ENCODE measurements around the gene ZG16.
A peak's percentile ranks its signal among the peaks of the same experiment; 100 is the strongest.

The ZG16 gene

DNA sequence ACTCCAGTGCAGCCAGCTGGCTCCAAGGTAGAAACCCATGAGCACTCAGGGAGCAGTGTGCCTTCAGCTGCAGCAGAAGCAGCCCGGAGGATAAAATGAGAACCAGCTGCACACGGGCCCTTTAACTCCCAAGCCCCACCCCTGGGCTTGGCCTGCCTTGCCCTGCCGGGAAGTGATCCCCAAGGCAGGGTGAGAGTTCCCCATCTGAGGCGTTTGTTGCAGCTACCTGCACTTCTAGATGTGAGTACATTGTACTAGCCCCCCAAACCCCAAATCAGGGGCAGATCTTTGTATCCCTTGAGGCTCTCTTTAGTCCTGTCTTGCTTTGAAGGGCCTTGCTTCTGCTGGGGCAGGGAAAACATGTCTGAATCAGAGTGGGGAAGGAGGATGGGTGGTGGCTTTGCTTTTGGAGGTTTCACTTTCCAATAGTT is 42.2 kb downstream of the ZG16 start, which contains the start of gene MVP:
Gene MVP (plus strand): TSS at position 192 of the 431 bp plus-strand sequence. CDS start 10,088 bp downstream, outside the sequence.
- TF ChIP-seq EGR1 (IDR thresholded peaks at IDR 0.05) (no peak), TEAD4 (IDR thresholded peaks at IDR 0.05) (no peak), CEBPB (IDR thresholded peaks at IDR 0.05) (no peak), YY1 (IDR thresholded peaks at IDR 0.05; ENCODE audit: low read depth) (no peak), FOXM1 (IDR thresholded peaks at IDR 0.05; ENCODE audit: borderline replicate concordance, low read depth) (no peak), EP300 (IDR thresholded peaks at IDR 0.05; ENCODE audit: borderline replicate concordance) (no peak)
- TF ChIP-seq, protein P1, sequence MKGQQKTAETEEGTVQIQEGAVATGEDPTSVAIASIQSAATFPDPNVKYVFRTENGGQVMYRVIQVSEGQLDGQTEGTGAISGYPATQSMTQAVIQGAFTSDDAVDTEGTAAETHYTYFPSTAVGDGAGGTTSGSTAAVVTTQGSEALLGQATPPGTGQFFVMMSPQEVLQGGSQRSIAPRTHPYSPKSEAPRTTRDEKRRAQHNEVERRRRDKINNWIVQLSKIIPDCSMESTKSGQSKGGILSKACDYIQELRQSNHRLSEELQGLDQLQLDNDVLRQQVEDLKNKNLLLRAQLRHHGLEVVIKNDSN (IDR thresholded peaks at IDR 0.05), result no peak
- TF ChIP-seq, protein P2, sequence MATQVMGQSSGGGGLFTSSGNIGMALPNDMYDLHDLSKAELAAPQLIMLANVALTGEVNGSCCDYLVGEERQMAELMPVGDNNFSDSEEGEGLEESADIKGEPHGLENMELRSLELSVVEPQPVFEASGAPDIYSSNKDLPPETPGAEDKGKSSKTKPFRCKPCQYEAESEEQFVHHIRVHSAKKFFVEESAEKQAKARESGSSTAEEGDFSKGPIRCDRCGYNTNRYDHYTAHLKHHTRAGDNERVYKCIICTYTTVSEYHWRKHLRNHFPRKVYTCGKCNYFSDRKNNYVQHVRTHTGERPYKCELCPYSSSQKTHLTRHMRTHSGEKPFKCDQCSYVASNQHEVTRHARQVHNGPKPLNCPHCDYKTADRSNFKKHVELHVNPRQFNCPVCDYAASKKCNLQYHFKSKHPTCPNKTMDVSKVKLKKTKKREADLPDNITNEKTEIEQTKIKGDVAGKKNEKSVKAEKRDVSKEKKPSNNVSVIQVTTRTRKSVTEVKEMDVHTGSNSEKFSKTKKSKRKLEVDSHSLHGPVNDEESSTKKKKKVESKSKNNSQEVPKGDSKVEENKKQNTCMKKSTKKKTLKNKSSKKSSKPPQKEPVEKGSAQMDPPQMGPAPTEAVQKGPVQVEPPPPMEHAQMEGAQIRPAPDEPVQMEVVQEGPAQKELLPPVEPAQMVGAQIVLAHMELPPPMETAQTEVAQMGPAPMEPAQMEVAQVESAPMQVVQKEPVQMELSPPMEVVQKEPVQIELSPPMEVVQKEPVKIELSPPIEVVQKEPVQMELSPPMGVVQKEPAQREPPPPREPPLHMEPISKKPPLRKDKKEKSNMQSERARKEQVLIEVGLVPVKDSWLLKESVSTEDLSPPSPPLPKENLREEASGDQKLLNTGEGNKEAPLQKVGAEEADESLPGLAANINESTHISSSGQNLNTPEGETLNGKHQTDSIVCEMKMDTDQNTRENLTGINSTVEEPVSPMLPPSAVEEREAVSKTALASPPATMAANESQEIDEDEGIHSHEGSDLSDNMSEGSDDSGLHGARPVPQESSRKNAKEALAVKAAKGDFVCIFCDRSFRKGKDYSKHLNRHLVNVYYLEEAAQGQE (IDR thresholded peaks at IDR 0.05; ENCODE audit: low read depth), result no peak
- TF ChIP-seq, protein P3, sequence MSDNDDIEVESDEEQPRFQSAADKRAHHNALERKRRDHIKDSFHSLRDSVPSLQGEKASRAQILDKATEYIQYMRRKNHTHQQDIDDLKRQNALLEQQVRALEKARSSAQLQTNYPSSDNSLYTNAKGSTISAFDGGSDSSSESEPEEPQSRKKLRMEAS (IDR thresholded peaks at IDR 0.05), result no peak

DNA sequence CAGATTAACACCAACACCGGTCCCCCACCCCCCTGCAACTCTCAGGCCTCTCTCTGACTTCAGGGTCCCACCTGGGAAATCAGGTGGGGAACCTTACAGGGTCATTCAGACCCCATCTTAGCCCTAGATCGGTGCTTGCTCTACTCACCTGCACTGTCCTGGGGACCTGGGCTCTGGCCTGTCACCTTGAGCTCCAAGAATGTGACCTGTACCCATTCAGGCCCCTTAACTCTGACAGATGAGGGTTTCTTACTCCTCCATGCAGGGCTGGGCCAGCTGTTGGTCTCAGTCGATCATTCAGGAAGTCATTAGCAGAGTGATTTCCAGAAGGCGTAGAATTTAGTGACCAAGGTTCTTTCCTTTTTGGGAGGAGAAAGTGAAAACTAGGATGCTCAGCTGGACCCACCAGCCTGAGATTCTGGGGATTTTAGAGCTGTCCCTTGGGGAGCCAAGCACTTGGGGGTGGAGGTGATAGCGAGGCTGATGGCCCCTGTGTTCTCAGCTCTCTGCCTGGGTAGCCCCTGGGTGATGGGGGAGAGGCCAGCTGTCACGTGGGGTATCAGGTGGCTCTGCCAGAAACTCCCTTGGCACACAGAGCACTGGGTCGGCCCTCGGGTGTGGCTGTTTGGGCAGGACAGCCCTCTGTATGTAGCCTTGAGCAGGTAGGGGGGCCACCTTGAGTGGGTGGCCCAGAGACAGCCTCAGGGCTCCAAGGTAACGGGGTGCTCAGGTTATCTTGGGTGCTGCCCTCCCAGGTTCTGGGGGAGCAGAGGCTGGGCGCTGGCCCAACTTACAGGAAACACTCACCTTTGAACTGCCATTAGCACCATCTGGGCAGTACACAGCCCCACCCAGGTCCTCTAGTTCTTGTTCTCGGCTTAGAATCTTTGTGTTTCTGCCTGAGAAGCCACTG is 42.9 kb downstream of the ZG16 start:
- TF ChIP-seq CREB1 (IDR thresholded peaks at IDR 0.05; ENCODE audit: low read depth), result no peak
- no peak for TF ChIP-seq EGR1 (IDR thresholded peaks at IDR 0.05)
- TF ChIP-seq ZBTB7A (IDR thresholded peaks at IDR 0.05; ENCODE audit: low read depth), result no peak
- TF ChIP-seq, protein P1 (IDR thresholded peaks at IDR 0.05), result peak; percentile 72

DNA sequence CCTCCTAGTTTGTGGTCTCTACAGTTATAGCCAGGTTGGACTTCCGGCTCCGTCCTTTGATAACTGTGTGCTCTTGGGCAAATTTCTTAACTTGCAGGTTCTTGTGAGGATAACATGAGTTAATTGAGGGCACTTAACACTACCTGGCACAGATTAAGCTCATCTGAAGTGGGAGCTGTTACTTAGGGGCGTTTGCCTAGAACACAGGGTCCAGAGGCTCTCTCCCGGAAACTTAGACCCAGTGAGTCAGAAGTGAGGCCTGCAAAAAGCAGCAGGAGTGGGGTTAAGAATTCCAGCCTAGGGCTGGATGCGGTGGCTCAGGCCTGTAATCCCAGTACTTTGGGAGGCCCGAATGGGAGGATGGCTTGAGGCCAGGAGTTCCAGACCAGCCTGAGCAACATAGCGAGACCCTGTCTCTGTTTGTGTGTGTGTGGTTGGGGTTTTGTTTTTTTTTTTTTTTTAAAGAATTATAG is 43.6 kb downstream of the ZG16 start:
- no peak for TF ChIP-seq TEAD4 (IDR thresholded peaks at IDR 0.05)
- no peak for TF ChIP-seq YY1 (IDR thresholded peaks at IDR 0.05; ENCODE audit: low read depth)
- TF ChIP-seq RAD21 (IDR thresholded peaks at IDR 0.05; ENCODE audit: low read depth), result no peak
- no peak for TF ChIP-seq TCF12 (IDR thresholded peaks at IDR 0.05; ENCODE audit: low read depth)
- TF ChIP-seq TAF1 (IDR thresholded peaks at IDR 0.05; ENCODE audit: low read depth), result no peak
- TF ChIP-seq EP300 (IDR thresholded peaks at IDR 0.05; ENCODE audit: borderline replicate concordance), result no peak
- TF ChIP-seq, protein P2 (IDR thresholded peaks at IDR 0.05; ENCODE audit: low read depth), result no peak
- no peak for TF ChIP-seq EGR1 (IDR thresholded peaks at IDR 0.05)
- no peak for TF ChIP-seq NFIC (IDR thresholded peaks at IDR 0.05)
- TF ChIP-seq, protein P3 (IDR thresholded peaks at IDR 0.05), result no peak
- TF ChIP-seq ZBTB7A (IDR thresholded peaks at IDR 0.05; ENCODE audit: low read depth), result no peak
- TF ChIP-seq CEBPB (IDR thresholded peaks at IDR 0.05), result no peak
- TF ChIP-seq CREB1 (IDR thresholded peaks at IDR 0.05; ENCODE audit: low read depth), result no peak
- TF ChIP-seq, protein P1 (IDR thresholded peaks at IDR 0.05), result no peak
- no peak for TF ChIP-seq FOXM1 (IDR thresholded peaks at IDR 0.05; ENCODE audit: borderline replicate concordance, low read depth)

DNA sequence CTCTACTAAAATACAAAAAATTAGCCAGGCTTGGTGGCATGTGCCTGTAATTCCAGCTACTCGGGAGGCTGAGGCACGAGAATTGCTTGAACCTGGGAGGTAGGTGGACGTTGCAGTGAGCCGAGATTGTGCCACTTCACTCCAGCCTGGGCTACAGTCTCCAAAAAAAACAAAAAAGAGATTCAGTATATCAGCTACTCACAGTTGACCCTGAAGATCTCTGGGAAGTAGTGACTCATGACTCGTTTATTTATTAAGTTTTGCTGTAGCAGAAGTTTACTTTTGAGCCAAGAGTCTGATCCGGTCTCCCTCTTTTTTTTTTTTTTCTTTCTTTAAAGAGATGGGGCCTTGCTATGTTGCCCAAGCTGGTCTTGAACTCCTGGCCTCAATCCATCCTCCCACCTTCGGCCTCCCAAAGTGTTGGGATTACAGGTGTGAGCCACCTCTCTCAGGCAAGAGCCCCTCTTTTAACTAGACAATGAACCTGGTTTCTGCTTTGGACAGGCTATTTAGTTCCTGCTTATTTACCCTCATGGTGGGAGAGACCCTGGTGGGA is 46.6 kb downstream of the ZG16 start:
- TF ChIP-seq EP300 (IDR thresholded peaks at IDR 0.05; ENCODE audit: borderline replicate concordance), result no peak
- TF ChIP-seq, protein P3 (IDR thresholded peaks at IDR 0.05), result no peak
- TF ChIP-seq FOXM1 (IDR thresholded peaks at IDR 0.05; ENCODE audit: borderline replicate concordance, low read depth), result no peak
- no peak for TF ChIP-seq EGR1 (IDR thresholded peaks at IDR 0.05)
- TF ChIP-seq RAD21 (IDR thresholded peaks at IDR 0.05; ENCODE audit: low read depth), result no peak
- TF ChIP-seq, protein P1 (IDR thresholded peaks at IDR 0.05), result no peak
- no peak for TF ChIP-seq CEBPB (IDR thresholded peaks at IDR 0.05)
- no peak for TF ChIP-seq ZBTB7A (IDR thresholded peaks at IDR 0.05; ENCODE audit: low read depth)
- no peak for TF ChIP-seq NFIC (IDR thresholded peaks at IDR 0.05)
- TF ChIP-seq TAF1 (IDR thresholded peaks at IDR 0.05; ENCODE audit: low read depth), result no peak
- TF ChIP-seq TEAD4 (IDR thresholded peaks at IDR 0.05), result no peak
- no peak for TF ChIP-seq TCF12 (IDR thresholded peaks at IDR 0.05; ENCODE audit: low read depth)
- TF ChIP-seq YY1 (IDR thresholded peaks at IDR 0.05; ENCODE audit: low read depth), result no peak
- TF ChIP-seq, protein P2 (IDR thresholded peaks at IDR 0.05; ENCODE audit: low read depth), result no peak
- no peak for TF ChIP-seq CREB1 (IDR thresholded peaks at IDR 0.05; ENCODE audit: low read depth)
